HG03378 (cell line): ENCODE data around the gene SRSF1.
"Not testable (repeated sequence)": the region's sequence is repeated elsewhere in the genome, so short reads cannot be mapped to it uniquely, and the experiment has no call there.

ENCODE experiments used
- ATAC-seq: cut with Tn5 transposase; IDR thresholded peaks from one replicate; pipeline ENCODE4 v1.9.1; 2021; ENCODE audit warnings: mild to moderate bottlenecking, moderate library complexity; ENCODE audit not compliant: unreplicated experiment

The SRSF1 gene

DNA sequence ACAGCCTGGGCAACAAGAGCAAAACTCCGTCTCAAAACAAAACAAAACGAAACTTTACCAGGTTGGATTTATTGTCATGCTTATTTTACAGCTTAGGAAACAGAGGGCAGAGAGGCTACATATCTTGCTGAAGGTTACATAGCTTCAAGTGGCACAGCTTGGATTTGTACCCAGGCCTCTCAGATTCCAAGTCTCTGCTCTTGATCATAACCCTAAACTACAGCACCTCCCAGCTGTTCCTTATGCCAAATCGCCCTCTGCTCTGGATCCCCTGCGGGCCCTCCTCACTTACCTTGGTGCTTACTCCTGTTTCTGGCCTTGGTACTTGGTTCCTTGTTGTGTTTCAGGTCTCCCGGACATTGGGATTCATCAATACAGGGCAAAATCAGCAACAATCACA lies 40.2 kb downstream of the SRSF1 start:
- ATAC-seq: no peak

DNA sequence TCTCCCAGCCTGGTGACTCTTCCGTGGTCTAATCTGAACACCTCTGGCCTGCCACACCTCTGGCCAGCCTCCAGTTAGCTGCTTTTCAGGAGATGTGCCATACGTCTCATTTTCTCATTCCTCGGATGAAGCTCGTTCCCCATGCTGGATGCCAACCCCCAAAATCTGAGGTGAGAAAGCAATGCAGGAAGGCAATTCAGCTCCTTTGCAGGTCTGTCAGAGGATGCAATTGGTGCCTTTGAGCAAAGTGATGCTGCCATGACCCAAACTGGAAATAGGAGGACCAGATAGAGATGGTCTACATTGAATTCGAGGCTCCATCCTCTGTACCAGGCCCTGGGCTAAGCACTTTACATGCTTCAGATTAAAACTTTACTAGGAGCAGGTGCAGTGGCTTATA lies 40.8 kb downstream of the SRSF1 start:
- no peak for ATAC-seq

DNA sequence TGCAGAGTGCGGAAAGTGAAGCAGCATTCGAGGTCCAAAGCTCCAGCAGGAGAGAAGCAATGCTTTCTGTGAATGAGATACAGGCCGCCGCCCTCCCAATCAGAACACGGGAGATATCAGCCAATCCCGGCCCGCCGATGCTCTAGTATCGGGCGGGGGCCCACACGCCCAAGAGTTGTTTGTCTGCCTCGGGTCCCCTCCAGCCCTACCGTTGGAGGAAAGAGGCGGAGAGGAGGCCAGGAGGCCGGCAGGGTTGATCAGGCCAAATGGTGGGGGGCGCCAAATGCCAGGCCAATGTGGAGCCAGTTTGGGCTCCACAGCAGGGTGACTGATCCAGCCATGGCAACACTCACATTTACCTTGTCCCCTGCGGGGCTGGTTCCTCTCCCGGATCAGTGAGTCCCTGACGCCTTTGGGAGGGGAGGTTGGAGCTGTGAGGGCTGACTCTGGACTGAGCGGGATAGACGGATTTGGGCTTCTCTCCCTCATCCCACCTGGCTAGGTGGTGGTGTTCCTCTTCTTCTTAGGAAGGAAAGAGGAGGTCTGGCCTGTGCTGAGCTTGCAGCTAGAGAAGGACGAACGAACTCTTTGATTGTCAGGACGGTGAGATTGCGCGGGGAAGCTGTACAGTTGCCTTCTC lies 41.4 kb downstream of the SRSF1 start:
- no peak for ATAC-seq

DNA sequence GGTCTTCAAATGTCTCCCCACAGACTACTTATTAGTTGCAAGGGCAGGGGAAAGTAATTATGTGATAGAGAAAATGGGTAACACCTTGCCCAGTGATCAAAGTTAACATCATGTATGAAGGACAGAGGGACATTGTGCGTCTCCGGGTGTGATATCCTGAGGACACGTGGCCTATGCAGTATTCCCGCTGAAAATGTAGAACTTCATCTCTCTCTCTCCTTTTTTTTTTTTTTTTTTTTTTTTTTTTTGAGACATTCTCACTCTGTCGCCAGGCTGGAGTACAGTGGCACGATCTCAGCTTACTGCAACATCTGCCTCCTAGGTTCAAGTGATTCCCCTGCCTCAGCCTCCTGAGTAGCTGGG lies 43.9 kb downstream of the SRSF1 start:
- ATAC-seq: no peak

DNA sequence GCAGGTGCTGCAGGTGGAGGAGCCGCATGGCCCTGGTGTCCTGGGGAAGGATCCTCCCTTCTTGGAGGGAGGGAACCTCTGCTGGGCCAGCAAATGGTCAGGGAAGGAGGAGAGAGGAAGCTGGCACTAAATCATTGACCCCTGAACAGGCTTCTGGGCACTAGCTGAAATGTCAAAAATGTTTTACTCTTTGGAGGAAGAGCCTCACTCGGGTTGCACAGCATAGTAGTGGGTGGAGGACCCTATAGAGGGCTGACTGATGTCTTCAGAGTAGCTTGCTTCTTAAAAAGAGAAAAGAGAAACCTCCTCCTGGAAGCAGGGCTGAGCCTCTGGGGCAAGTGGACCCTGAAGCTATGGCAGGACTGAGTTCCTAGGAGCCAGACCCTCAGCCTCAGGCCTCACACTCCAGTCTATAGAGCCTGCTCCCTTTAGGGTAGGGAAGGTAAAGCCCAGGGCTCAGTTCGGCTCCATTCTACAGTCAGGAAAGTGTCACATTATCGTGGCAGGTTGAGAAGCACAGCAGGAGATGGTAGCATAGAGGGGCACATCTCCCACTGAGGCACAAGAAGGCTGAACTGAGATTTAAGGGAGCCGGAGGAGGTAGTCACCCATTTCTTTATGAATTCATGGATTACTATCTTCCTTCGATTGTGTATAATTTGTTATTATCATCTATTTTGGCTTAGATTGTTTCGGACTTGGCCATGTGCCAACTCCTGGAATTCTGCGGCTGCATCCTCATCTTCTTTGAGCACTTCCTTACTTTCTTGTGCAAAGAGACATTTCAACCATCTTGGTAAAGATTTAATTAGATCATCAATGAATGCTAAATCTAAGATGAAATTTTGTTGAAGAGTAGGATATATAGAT lies 44.5 kb downstream of the SRSF1 start:
- no peak for ATAC-seq

DNA sequence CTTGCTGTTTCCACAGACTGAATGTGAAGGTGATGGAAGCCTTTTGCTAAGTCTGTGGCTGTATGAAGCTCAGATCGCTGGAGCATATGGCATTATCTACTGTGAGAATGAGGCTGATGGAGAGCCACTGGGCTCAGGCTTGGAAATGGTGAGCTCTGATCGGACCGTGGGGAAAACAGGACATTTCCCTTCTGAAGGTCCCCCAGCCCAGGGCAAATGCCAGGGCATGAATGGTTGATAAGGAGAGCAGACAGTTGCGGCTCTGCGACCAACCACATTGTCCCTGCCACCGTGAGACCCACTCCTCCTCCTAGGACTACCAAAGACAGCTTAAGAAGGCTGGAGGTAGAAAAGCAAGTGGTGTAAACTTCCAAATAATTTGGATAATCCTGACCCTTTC lies 47.1 kb downstream of the SRSF1 start:
- ATAC-seq: no peak

DNA sequence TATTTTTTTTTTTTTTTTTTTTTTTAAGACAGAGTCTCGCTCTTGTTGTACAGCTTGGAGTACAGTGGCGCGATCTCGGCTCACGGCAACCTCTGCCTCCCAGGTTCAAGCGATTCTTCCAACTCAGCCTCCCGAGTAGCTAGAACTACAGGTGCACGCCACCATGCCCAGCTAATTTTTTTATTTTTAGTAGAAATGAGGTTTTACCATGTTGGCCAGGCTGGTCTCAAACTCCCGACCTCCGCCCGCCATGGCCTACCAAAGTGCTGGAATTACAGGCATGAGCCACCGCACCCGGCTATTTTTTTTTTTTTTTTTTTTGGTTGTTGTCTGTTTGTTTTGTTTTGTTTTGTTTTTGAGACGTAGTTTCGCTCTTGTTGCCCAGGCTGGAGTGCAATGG lies 48.7 kb downstream of the SRSF1 start:
- ATAC-seq: not testable (repeated sequence)

DNA sequence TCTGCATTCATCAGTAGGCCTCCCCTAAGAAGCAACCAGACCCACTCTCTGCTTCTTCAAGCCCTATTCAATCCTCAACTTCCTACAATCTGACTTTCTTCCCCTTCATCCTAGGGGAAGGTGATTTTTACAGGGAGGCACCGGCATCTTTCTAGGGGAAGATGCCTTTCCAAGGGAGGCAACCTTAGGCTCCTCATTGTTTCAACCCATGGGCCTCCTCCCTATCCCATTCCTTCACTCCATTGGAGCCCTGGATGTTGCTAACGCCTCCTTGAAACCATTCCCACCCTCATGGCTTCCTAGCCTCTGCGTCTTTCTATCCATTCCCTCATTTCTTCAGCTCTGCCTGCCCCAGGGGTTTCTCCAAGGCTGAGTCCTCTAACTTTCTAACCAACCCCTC lies 49.2 kb downstream of the SRSF1 start:
- no peak for ATAC-seq

DNA sequence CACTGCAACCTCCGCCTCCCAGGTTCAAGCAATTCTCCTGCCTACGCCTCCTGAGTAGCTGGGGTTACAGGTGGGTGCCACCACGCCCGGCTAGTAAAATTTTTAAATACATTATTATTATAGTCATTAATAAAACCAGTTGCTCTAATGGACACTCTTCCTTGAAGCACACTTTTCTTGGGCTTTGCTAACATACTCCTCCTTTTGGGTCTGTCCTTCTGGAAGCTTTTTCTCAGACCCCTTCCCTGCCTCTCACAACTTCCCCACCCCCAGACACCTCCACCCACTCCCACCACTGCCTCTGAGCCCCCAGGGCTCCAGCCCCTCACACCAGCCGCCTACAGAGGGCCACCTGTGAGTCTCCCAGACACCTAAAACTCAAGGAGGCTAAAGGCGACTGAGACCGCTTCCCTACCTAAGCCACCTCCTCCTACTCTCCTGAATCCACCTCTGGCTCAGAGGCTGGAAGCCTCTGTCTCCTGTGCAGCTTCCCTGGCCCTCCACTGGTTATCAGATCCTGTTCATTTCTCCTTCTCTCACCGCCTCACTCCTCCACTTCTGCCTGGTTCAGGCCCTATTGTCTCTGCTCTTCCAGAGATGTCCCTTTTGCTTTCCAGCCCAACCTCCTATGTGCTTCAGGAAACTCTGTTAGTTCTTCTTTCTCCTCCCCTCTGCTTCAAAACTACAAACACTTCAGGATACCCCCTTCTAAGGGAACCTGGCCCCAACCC lies 49.8 kb downstream of the SRSF1 start:
- ATAC-seq: no peak

DNA sequence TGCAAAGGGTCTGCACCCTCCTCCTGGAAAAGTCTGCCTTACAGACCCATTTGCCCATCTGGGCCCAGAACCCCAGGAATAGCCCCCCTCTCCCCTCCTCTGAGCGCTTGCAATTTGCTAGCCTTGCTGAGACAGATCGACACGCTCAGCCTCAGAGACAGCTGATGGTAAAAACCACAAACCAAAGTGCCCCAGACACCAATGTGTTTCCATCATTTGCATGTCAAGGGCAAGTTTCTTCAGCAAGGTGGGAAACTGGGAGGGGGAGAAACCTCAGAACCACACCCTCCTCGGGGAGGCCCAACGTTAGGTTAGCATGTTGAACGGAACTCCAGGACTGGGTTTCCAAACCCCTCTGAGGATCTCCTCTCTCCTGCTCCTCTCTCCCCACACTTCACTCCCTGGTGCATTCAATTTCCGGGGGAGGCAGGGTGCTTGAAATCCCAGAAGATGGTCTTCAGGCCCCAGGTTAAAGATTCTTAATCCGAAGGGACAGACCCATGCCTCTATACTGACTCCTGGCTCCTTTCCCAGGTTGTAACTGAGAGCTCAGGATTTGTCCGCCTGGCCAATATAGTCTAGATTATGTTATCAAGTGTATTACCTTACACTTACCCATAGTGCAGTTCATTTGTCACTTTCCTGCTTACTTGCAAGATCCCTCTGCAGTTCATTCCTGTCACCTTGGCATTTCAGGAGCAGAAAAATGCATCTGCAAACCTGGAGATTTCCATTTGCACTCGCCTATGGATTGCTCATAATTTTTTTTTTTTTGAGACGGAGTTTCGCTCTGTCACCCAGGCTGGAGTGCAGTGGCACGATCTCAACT lies 50.5 kb downstream of the SRSF1 start:
- ATAC-seq: peak; percentile 64

DNA sequence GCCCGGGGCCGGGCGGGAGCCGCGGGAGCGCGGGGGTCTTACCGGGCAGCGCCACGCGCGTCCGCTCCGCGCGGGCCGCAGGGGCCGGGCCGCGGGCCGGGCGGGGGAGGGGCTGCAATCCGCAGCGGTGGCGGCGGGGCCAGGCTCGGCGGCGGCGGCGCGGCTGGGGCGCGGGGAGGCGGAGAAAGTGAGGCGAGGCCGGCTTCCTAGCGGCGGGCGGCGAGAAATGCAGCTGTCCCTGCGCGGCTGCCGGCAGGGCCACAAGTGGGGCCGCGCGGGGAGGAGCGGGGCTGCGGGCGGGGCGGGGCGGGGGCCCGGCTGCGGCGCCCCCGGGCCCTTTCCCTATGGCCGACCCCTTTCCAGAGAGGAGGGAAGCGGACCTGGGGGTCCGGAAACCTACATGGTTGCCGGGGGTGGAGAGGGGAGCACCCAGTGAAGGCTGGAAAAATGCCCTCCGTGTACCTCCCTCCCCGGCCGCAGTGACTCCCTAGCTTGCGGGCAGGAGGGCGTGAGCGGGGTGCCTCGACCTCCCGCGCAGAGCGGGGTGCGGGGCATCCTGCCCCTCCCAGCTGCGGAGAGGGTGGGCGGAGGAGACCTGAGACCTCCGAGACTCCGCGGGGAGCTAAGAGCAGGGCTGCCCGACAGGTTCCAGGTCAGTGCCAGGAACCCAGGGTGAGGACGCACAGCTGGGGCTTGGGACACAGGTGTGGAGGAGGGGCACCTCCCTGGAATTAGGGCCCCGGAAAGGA lies 51.7 kb downstream of the SRSF1 start, which contains the start of gene CUEDC1:
Gene CUEDC1 (minus strand): TSS at position 230 of the 749 bp plus-strand sequence. CDS start 69,848 bp downstream, outside the sequence.
- no peak for ATAC-seq

DNA sequence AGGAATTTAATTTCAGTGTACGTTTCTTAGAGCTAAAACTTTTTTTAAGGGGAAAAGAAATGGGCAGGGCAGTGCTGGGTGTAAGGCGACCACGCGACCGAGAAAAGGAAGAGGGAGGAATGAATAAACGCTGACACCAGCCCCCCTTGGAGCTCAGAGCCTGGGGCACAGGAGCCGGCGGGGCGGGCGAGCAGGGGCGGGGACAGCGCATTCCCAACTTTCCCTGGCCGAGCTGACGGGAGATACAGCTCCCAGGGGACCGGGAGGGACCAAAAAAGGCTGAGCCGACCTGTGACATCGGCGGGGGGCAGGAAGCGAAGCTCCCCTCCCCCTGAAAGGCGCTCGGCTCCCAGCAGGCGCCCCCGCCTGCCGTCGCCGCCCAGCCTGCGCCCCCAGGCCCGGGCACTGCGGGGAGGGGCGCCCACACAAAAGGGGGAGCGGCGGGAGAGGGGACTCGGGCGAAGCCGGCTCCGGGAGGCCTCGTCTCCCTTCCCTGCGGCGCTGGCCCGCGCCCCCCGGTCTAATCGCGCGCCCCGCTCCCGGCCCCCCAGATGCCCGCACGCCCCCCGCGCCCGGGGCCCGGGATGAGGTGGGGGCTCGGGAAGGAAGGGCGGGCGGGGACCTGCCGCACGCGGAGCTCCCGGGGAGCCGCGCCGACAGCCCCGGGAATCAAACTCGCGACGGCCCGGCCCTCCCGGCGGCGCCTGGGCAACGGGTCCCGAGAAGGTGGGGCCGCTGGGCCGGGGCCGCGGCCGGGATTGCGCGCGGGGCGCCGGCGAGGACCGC lies 52.5 kb downstream of the SRSF1 start:
- ATAC-seq: no peak

DNA sequence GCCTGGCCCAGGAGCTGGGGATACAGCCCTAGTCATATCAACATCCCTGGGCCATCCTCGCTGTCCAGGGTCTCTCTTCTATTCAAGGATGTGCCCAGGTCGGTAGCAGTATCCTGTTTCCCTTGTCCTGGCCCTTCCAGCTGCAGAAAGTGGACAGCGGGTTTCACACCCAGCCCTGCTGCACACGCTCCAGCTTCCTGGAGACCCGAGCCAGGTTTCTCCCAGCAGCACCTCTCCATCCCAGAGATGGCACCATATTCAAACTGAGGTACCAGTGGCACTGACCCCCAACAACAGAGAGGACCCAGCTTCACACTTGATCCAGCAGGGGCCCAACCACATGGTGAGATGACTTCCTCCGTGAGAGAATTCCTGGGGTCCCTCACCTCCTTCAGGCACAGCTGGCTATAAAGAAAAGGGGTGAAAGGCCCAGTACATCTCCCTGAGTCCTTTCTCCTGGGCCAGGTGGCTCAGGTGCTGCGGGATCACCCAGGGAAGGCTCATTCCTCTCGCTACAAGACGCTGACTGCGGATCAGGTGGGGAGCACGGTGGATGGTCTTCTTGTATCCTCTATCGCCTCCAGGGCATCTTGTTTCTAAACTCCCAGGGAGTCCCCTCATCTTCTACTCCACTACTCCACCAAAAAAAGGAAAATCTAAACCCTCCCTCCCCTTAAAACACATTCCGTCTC lies 53.2 kb downstream of the SRSF1 start:
- ATAC-seq: no peak
